GM04503 (cell line): ENCODE measurements around the gene RBMS1.

Source experiments
- DNase-seq: peaks from one replicate; pipeline ENCODE4 v3.0.0-alpha.2; 2012; ENCODE audit warnings: low read depth

The RBMS1 gene

GRCh38 chr2:160252278-160252887 lies 241.2 kb downstream of the RBMS1 start:
- no peak for DNase-seq

GRCh38 chr2:160251569-160251968 lies 242.0 kb downstream of the RBMS1 start:
- no peak for DNase-seq

- DNase-seq, result no peak
Observed at GRCh38 chr2:160249876-160250275, 243.7 kb downstream of the RBMS1 start.

GRCh38 chr2:160247296-160248035 lies 246.1 kb downstream of the RBMS1 start:
- DNase-seq, result no peak

GRCh38 chr2:160246356-160246755 lies 247.3 kb downstream of the RBMS1 start:
- no peak for DNase-seq

GRCh38 chr2:160245614-160246155 lies 247.9 kb downstream of the RBMS1 start:
- no peak for DNase-seq

GRCh38 chr2:160242893-160243564 lies 250.6 kb downstream of the RBMS1 start:
- DNase-seq, result no peak

GRCh38 chr2:160241251-160242137 lies 252.1 kb downstream of the RBMS1 start:
- no peak for DNase-seq

GRCh38 chr2:160239436-160239835 lies 254.2 kb downstream of the RBMS1 start:
- DNase-seq, result no peak

GRCh38 chr2:160238392-160238791 lies 255.2 kb downstream of the RBMS1 start:
- DNase-seq, result no peak

- DNase-seq, result no peak
Observed at GRCh38 chr2:160232905-160233475, 260.6 kb downstream of the RBMS1 start.

GRCh38 chr2:160229591-160229990 lies 264.0 kb downstream of the RBMS1 start:
- DNase-seq, result no peak

GRCh38 chr2:160228141-160228917 lies 265.3 kb downstream of the RBMS1 start:
- no peak for DNase-seq

GRCh38 chr2:160227293-160227915 lies 266.2 kb downstream of the RBMS1 start:
- DNase-seq, result no peak

GRCh38 chr2:160226367-160226766 lies 267.2 kb downstream of the RBMS1 start:
- no peak for DNase-seq

GRCh38 chr2:160225722-160226121 lies 267.9 kb downstream of the RBMS1 start:
- no peak for DNase-seq

- no peak for DNase-seq
Observed at GRCh38 chr2:160224507-160224906, 269.1 kb downstream of the RBMS1 start.

GRCh38 chr2:160224060-160224459 lies 269.5 kb downstream of the RBMS1 start:
- DNase-seq, result peak; percentile 88

- no peak for DNase-seq
Observed at GRCh38 chr2:160223560-160223959, 270.0 kb downstream of the RBMS1 start.

GRCh38 chr2:160222546-160223283 lies 270.9 kb downstream of the RBMS1 start:
- no peak for DNase-seq
